ENCODE measurements around the gene RAPGEF2. TPM values are rescaled to one million over a fixed set of nuclear protein-coding genes. Genes with fewer than 3 reads are reported as not detected.
A peak's percentile ranks its signal among the peaks of the same experiment; 100 is the strongest.
"Not testable (repeated sequence)": the region's sequence is repeated elsewhere in the genome, so short reads cannot be mapped to it uniquely, and the experiment has no call there.

Gene RAPGEF2
- total and polyA plus RNA-seq, 2 donors = 13.6 to 78.7 TPM

DNA sequence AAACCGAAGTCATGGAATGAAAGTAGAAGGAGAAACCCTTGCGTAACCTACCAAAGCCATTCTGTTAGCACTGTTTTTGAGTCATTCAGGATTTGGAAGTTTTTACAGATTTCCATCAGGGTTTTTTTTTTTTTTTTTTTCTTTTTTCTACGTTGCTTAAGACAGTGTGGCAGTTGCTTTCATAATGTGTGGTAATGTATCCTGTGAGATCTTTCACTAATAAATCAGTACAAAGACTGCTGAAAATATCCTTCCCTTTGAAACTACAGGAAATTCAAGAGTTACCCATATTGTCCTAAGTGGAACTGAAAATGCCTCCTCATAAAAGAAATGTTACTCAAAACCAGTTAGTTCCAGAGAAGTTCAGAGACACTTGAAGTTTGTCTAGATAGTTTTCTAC lies 137.8 kb downstream of the RAPGEF2 start:
- H3K27ac ChIP-seq (ENCODE audit: low read depth) = no peak overlapping the region
- WGBS = 74% methylated on average over 3 of the region's 3 CpGs
- no peak overlapping the region for H3K4me3 ChIP-seq (ENCODE audit: low read depth, low read length)

DNA sequence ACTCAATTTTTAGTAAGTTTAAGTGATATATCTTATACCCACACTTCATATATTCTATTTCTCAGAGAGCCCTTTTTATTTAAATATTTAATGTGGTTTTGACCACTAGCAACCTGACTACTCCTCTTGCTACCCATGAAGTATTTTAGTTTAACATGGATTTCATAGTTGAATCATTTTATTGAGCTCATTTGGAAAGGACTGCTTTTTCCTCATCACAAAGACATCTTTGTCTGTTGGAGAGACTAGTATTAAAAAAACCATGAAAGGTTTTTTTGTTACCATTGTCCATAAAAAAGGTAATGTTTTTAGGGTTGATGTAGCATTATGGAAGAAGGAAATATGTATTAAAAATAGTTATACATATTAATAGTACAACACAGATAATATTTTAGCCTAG lies 139.5 kb downstream of the RAPGEF2 start:
- H3K4me1 ChIP-seq (ENCODE audit: insufficient read depth) = no peaks in the 10 kb centered on the region

More for the DNA sequence above, 137.8 kb downstream of the RAPGEF2 start:
- no peaks in the 10 kb centered on the region for H3K36me3 ChIP-seq (ENCODE audit: insufficient read depth)
- no peak for DNase-seq (ENCODE audit: extremely low spot score)
- H3K4me1 ChIP-seq (ENCODE audit: insufficient read depth) = no peaks in the 10 kb centered on the region

GRCh38 chr4:159248384-159249178 lies 145.7 kb downstream of the RAPGEF2 start:
- Histone ChIP-seq H3K36me3 (ENCODE audit: insufficient read depth) (no peaks in the 10 kb centered on the region), H3K4me3 (ENCODE audit: low read depth, low read length) (no peak overlapping the region), H3K4me1 (ENCODE audit: insufficient read depth) (no peaks in the 10 kb centered on the region), H3K27ac (ENCODE audit: low read depth) (no peak overlapping the region)
- 55% methylated on average over 7 of the region's 7 CpGs for WGBS
- DNase-seq (ENCODE audit: extremely low spot score) = no peak

More for the DNA sequence above, 139.5 kb downstream of the RAPGEF2 start:
- DNase-seq (ENCODE audit: extremely low spot score) = no peak
- no peak overlapping the region for H3K4me3 ChIP-seq (ENCODE audit: low read depth, low read length)
- H3K36me3 ChIP-seq (ENCODE audit: insufficient read depth) = no peaks in the 10 kb centered on the region
- no peak overlapping the region for H3K27ac ChIP-seq (ENCODE audit: low read depth)

DNA sequence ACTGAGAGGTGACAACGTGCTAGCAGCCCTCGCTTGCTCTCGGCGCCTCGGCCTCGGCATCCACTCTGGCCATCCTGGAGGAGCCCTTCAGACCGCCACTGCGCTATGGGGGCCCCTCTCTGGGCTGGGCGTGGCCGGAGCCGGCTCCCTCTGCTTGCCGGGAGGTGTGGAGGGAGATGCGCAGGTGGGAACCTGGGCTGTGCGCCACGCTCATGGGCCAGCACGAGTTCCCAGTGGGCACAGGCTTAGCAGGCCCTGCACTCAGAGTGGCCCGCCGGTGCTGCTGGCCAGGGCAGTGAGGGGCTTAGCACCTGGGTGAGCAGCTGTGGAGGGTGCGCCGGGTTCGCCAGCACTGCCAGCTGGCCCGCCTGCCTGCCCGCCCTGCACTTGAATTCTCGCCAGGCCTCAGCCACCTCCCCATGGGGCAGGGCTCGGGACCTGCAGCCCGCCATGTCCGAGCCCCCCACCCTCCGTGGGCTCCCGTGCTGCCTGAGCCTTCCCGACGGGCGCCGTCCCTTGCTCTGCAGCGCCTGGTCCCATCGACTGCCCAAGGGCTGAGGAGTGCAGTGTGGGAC lies 148.0 kb downstream of the RAPGEF2 start:
- 98% methylated on average over 35 of the region's 35 CpGs for WGBS
- no peak overlapping the region for H3K4me3 ChIP-seq (ENCODE audit: low read depth, low read length)
- no peaks in the 10 kb centered on the region for H3K4me1 ChIP-seq (ENCODE audit: insufficient read depth)
- no peak for DNase-seq (ENCODE audit: extremely low spot score)
- H3K36me3 ChIP-seq (ENCODE audit: insufficient read depth) = no peaks in the 10 kb centered on the region
- no peak overlapping the region for H3K27ac ChIP-seq (ENCODE audit: low read depth)

- not testable (repeated sequence) for H3K4me1 ChIP-seq (ENCODE audit: insufficient read depth); H3K4me3 ChIP-seq (ENCODE audit: low read depth, low read length); DNase-seq (ENCODE audit: extremely low spot score); H3K36me3 ChIP-seq (ENCODE audit: insufficient read depth); H3K27ac ChIP-seq (ENCODE audit: low read depth)
- 98% methylated on average over 14 of the region's 14 CpGs for WGBS
Measured at GRCh38 chr4:159251580-159251979, 148.7 kb downstream of the RAPGEF2 start.

- DNase-seq (ENCODE audit: extremely low spot score) = no peak
- Histone ChIP-seq H3K4me1 (ENCODE audit: insufficient read depth) (no peaks in the 10 kb centered on the region), H3K27ac (ENCODE audit: low read depth) (no peak overlapping the region), H3K4me3 (ENCODE audit: low read depth, low read length) (no peak overlapping the region), H3K36me3 (ENCODE audit: insufficient read depth) (no peaks in the 10 kb centered on the region)
- WGBS = 25% methylated on average over 4 of the region's 4 CpGs
Measured at GRCh38 chr4:159252491-159252890, 149.6 kb downstream of the RAPGEF2 start.

- Histone ChIP-seq H3K36me3 (ENCODE audit: insufficient read depth) (no peaks in the 10 kb centered on the region), H3K4me3 (ENCODE audit: low read depth, low read length) (no peak overlapping the region), H3K27ac (ENCODE audit: low read depth) (no peak overlapping the region), H3K4me1 (ENCODE audit: insufficient read depth) (no peaks in the 10 kb centered on the region)
- DNase-seq (ENCODE audit: extremely low spot score) = no peak
- 98% methylated on average over 2 of the region's 2 CpGs for WGBS
Measured at GRCh38 chr4:159256037-159256436, 153.2 kb downstream of the RAPGEF2 start.

DNA sequence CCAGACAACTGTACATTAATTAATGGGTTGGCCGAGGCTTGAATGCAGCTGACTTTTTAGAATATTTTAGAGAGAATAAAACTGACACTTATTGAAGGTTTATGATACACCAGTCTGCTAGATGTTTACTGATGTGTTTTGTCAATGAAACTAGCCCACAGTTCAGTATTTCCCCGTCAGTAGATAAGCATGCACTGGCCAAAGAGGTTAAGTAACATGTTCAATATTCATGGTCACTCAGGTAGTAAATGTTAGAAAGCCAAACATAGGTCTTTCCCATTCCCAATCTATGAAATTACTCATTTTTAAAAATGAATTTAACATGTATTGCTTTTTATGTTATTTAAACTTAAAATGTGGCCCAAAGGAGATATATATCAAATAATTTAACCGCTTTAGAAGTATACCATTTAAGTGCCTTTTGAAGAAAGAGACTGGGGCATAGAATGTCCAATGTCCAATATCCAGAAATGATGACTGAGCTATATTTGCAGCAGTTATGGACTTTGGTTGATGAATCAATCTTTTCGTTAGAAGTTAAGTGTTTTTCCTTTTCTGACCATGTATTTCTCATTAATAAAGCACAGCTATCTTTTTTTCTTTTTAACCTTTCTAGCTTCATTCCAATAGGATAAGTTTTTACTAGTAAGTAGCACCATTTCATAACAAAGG lies 156.1 kb downstream of the RAPGEF2 start:
- Histone ChIP-seq H3K4me3 (ENCODE audit: low read depth, low read length) (no peak overlapping the region), H3K27ac (ENCODE audit: low read depth) (peak overlapping the region; percentile 23), H3K36me3 (ENCODE audit: insufficient read depth) (no peaks in the 10 kb centered on the region), H3K4me1 (ENCODE audit: insufficient read depth) (no peaks in the 10 kb centered on the region)
- 94% methylated on average over 4 of the region's 4 CpGs for WGBS
- no peak for DNase-seq (ENCODE audit: extremely low spot score)

- Histone ChIP-seq H3K4me3 (ENCODE audit: low read depth, low read length) (no peak overlapping the region), H3K4me1 (ENCODE audit: insufficient read depth) (no peaks in the 10 kb centered on the region), H3K36me3 (ENCODE audit: insufficient read depth) (no peaks in the 10 kb centered on the region), H3K27ac (ENCODE audit: low read depth) (no peak overlapping the region)
- 92% methylated on average over 3 of the region's 3 CpGs for WGBS
- DNase-seq (ENCODE audit: extremely low spot score) = no peak
Measured at GRCh38 chr4:159264057-159264456, 161.2 kb downstream of the RAPGEF2 start.

- Histone ChIP-seq H3K27ac (ENCODE audit: low read depth) (peak overlapping the region; percentile 6), H3K4me1 (ENCODE audit: insufficient read depth) (no peaks in the 10 kb centered on the region), H3K36me3 (ENCODE audit: insufficient read depth) (no peaks in the 10 kb centered on the region), H3K4me3 (ENCODE audit: low read depth, low read length) (no peak overlapping the region)
- 41% methylated on average over 5 of the region's 5 CpGs for WGBS
- DNase-seq (ENCODE audit: extremely low spot score) = peak; percentile 36
Measured at GRCh38 chr4:159266981-159267868, 164.3 kb downstream of the RAPGEF2 start.

GRCh38 chr4:159267869-159268285 lies 165.0 kb downstream of the RAPGEF2 start:
- no peaks in the 10 kb centered on the region for H3K36me3 ChIP-seq (ENCODE audit: insufficient read depth)
- 71% methylated on average over 5 of the region's 5 CpGs for WGBS
- no peaks in the 10 kb centered on the region for H3K4me1 ChIP-seq (ENCODE audit: insufficient read depth)
- peak overlapping the region; percentile 6 for H3K27ac ChIP-seq (ENCODE audit: low read depth)
- no peak for DNase-seq (ENCODE audit: extremely low spot score)
- H3K4me3 ChIP-seq (ENCODE audit: low read depth, low read length) = no peak overlapping the region

DNA sequence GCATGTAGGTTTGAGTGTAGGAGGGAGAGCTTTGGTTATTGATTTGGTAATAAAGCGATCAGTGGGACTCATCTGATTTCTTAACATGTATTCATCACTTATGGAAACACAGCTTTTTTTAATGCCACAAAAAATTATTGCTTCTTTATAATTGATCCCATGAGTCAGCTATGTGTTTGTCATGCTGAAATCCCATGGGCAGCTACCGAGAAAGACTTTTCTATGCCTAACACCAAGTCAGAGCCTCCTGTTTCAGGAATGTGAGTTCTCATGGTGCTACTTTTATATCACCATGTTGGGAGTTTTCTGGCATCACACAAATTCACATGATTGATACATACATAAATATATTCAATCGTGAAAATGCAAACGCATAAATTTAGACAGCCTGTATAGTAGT lies 165.7 kb downstream of the RAPGEF2 start:
- DNase-seq (ENCODE audit: extremely low spot score) = no peak
- no peak overlapping the region for H3K27ac ChIP-seq (ENCODE audit: low read depth)
- H3K36me3 ChIP-seq (ENCODE audit: insufficient read depth) = no peaks in the 10 kb centered on the region
- H3K4me1 ChIP-seq (ENCODE audit: insufficient read depth) = peaks cover 2% of the 10 kb centered on the region
- WGBS = 73% methylated on average over 4 of the region's 4 CpGs
- no peak overlapping the region for H3K4me3 ChIP-seq (ENCODE audit: low read depth, low read length)

DNA sequence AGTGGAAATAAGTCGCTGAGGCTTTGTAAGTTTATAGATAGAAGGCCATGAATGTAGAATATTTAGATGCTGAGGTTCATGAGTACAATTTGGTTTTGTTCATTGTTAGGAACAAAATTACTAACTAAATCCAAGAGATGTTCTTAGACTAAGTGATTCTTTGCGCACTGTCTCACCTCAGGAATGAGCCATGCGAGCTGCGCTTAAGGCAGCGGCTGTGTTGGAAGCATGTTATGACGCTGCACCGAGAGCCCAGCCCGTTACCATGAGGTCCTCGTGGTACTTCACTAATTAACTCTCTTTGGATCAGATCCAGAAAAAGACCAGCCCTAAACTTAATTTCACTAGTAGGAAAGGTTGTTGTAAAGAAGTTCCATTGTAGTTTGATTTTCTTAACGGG lies 166.2 kb downstream of the RAPGEF2 start:
- WGBS = 92% methylated on average over 10 of the region's 10 CpGs
- Histone ChIP-seq H3K36me3 (ENCODE audit: insufficient read depth) (no peaks in the 10 kb centered on the region), H3K4me3 (ENCODE audit: low read depth, low read length) (no peak overlapping the region), H3K4me1 (ENCODE audit: insufficient read depth) (peaks cover 2% of the 10 kb centered on the region), H3K27ac (ENCODE audit: low read depth) (no peak overlapping the region)
- no peak for DNase-seq (ENCODE audit: extremely low spot score)

All from urinary bladder (tissue), 4 donors.